B cell (primary cell): ENCODE results near the gene AOPEP. TPM values are rescaled to one million over a fixed set of nuclear protein-coding genes. Genes with fewer than 3 reads are reported as not detected.

ENCODE experiments used
- ATAC-seq: fragments of 200-7000 bp; cut with Tn5 transposase; one replicate; pipeline ENCODE4 v1.10.0; 2021; ENCODE audit warnings: low read depth, mild to moderate bottlenecking, moderate number of reproducible peaks, moderate library complexity
- CTCF ChIA-PET: fragments of 350-600 bp; sonication (Branson Sonifier 250); formaldehyde crosslinking; loops from one replicate; lab custom pipeline; 2021; ENCODE audit warnings: antibody characterized with exemption, inconsistent platforms; lab: Charles Lee
- POLR2A ChIA-PET: fragments of 350-600 bp; sonication (Branson Sonifier 250); formaldehyde crosslinking; loops from one replicate; lab custom pipeline; 2021; ENCODE audit warnings: antibody characterized with exemption; lab: Charles Lee
- DNase-seq: peaks from one replicate; pipeline ENCODE4 v3.0.0; 2013
- H2AFZ ChIP-seq: 2 replicates; pipeline ENCODE4 v1.6.1; 2012; ENCODE audit warnings: mild to moderate bottlenecking, low read depth, low read length; ENCODE audit not compliant: insufficient read depth, poor library complexity, severe bottlenecking
- H3K27ac ChIP-seq, 2 donors: 1 replicate in 1 of 2; 2 replicates in 1 of 2; pipeline ENCODE4 v1.5.1; 2012 to 2013; ENCODE audit warnings: low read length in 2 of 2, mild to moderate bottlenecking in 2 of 2, moderate library complexity in 1 of 2
- H3K27me3 ChIP-seq, 4 experiments: fragments of 200-600 bp in 1 of 4; sonication (generic) in 1 of 4; replicated peaks in 1 of 4; 1 replicate in 2 of 4; 2 replicates in 2 of 4; pipeline versions ENCODE4 v1.6.1 to v1.7.0; 2013 to 2016; ENCODE audit warnings: low read length in 3 of 4, mild to moderate bottlenecking in 2 of 4, mixed read lengths in 1 of 4, moderate library complexity in 1 of 4; ENCODE audit not compliant: insufficient read depth in 4 of 4, control insufficient read depth in 3 of 4; ENCODE audit errors: control extremely low read depth in 1 of 4
- H3K36me3 ChIP-seq, 2 experiments: replicated peaks in 1 of 2; 1 replicate in 1 of 2; 2 replicates in 1 of 2; pipeline versions ENCODE4 v1.6.1 to v1.7.1; 2013; ENCODE audit warnings: low read length in 1 of 2; ENCODE audit not compliant: insufficient read depth in 2 of 2, control insufficient read depth in 1 of 2; ENCODE audit errors: control extremely low read depth in 1 of 2, extremely low read depth in 1 of 2
- H3K4me1 ChIP-seq, 2 donors: fragments of 200-600 bp in 1 of 2; sonication (generic) in 1 of 2; 1 replicate in 1 of 2; 2 replicates in 1 of 2; pipeline versions ENCODE4 v1.5.1 to v1.6.1; 2013 to 2017; ENCODE audit warnings: low read length in 2 of 2; ENCODE audit not compliant: control insufficient read depth in 2 of 2, insufficient read depth in 2 of 2
- H3K4me2 ChIP-seq: replicated peaks from 2 replicates; pipeline ENCODE3; 2012; ENCODE audit warnings: mild to moderate bottlenecking, low read depth, low read length; ENCODE audit not compliant: poor library complexity, severe bottlenecking
- H3K4me3 ChIP-seq, 5 experiments: fragments of 200-600 bp in 1 of 5; sonication (generic) in 1 of 5; 1 replicate in 3 of 5; 2 replicates in 2 of 5; pipeline versions ENCODE4 v1.5.1 to v1.7.0; 2011 to 2016; ENCODE audit warnings: low read length in 4 of 5, mild to moderate bottlenecking in 4 of 5, low read depth in 2 of 5, control low read depth in 1 of 5, moderate library complexity in 1 of 5; ENCODE audit not compliant: insufficient read depth in 1 of 5; ENCODE audit errors: control extremely low read depth in 1 of 5, extremely low read depth in 1 of 5
- H3K79me2 ChIP-seq: fragments of 200-600 bp; sonication (generic); one replicate; pipeline ENCODE4 v1.6.0; 2016; ENCODE audit warnings: low read length; ENCODE audit not compliant: control insufficient read depth, insufficient read depth
- H3K9ac ChIP-seq: fragments of 200-600 bp; sonication (generic); 2 replicates; pipeline ENCODE4 v1.6.1; 2017; ENCODE audit warnings: mild to moderate bottlenecking, low read length, moderate library complexity
- H3K9me3 ChIP-seq, 3 donors: one replicate each; pipeline versions ENCODE4 v1.6.1 to v1.7.1; 2013; ENCODE audit warnings: low read length in 2 of 3; ENCODE audit not compliant: control insufficient read depth in 2 of 3, insufficient read depth in 1 of 3; ENCODE audit errors: control extremely low read depth in 1 of 3
- H4K20me1 ChIP-seq: 2 replicates; pipeline ENCODE4 v1.6.0; 2012; ENCODE audit warnings: mild to moderate bottlenecking, low read length; ENCODE audit not compliant: insufficient read depth, control insufficient read depth, poor library complexity, severe bottlenecking
- H3K27ac Mint-ChIP-seq: one replicate; pipeline ENCODE4 v1.8.0; 2021; ENCODE audit warnings: mixed read lengths
- H3K27me3 Mint-ChIP-seq: one replicate; pipeline ENCODE4 v1.8.0; 2021; ENCODE audit warnings: mixed read lengths
- H3K4me1 Mint-ChIP-seq: one replicate; pipeline ENCODE4 v1.8.0; 2021; ENCODE audit warnings: mixed read lengths
- H3K4me3 Mint-ChIP-seq: one replicate; pipeline ENCODE4 v1.8.0; 2021; ENCODE audit warnings: mixed read lengths
- H3K9me3 Mint-ChIP-seq: one replicate; pipeline ENCODE4 v1.8.0; 2022; ENCODE audit warnings: mixed read lengths; ENCODE audit not compliant: insufficient read depth
- CTCF ChIP-seq: fragments of 200-600 bp; IDR thresholded peaks from one replicate; pipeline ENCODE4 v1.8.0; 2022; ENCODE audit warnings: antibody characterized with exemption, mild to moderate bottlenecking
- EZH2 ChIP-seq: IDR thresholded peaks from 2 replicates; pipeline ENCODE4 v1.6.1; 2012; ENCODE audit warnings: borderline replicate concordance, low read depth, mild to moderate bottlenecking, moderate library complexity, low read length; ENCODE audit not compliant: insufficient read depth, poor library complexity, severe bottlenecking
- WGBS: methylation state at CpG from one replicate; pipeline ENCODE4 v1.1.5; 2013; ENCODE audit warnings: missing lambda C conversion rate; ENCODE audit not compliant: insufficient coverage; 5-methylcytosine and 5-hydroxymethylcytosine counted together
- intact Hi-C: fragments of 100-400 bp; cut with micrococcal nuclease; formaldehyde crosslinking; loops from one replicate; pipeline ENCODE4 v1.10.0; 2022
- polyA plus RNA-seq: library from polyadenylated mRNA; depleted of rRNA; stranded (reverse); fragments of >200 nt; gene quantifications from 2 replicates; pipeline ENCODE4 v1.2.3, GENCODE V29; 2012
- total RNA-seq, 2 donors: library from RNA; stranded (reverse); fragments of 120-200 nt in 1 of 2; gene quantifications; 1 replicate in 1 of 2; 2 replicates in 1 of 2; pipeline versions ENCODE4 v1.2.3 to v1.2.4, GENCODE V29; 2013 to 2022

Gene AOPEP
- total and polyA plus RNA-seq, 2 donors (not counting 1 experiment from before 2014, with no cell fraction given): 5.1 to 35.8 TPM

GRCh38 chr9:94697972-94698581 is 28.4 kb upstream of the AOPEP start:
- H3K36me3 ChIP-seq: no peaks in the 10 kb centered on the region
- no peak overlapping the region for H3K4me3 ChIP-seq
- ATAC-seq (no peak), DNase-seq (no peak)
- H3K9me3 Mint-ChIP-seq: no peaks in the 10 kb centered on the region
- H2AFZ ChIP-seq: no peak overlapping the region
- no peaks in the 10 kb centered on the region for H4K20me1 ChIP-seq
- H3K79me2 ChIP-seq: no peaks in the 10 kb centered on the region
- H3K9ac ChIP-seq: no peak overlapping the region
- H3K4me1 ChIP-seq: no peaks in the 10 kb centered on the region
- no peak overlapping the region for H3K27ac ChIP-seq
- CTCF ChIA-PET: interaction anchor here (1.1 to 1.7 kb wide), 4 partner anchors 17 to 433 kb away, joined by 3 to 8 read pairs (median 4); no protein-coding TSS in a partner anchor
- POLR2A ChIA-PET: interaction anchor here (0.5 kb wide), 1 partner anchor 480 kb away, joined by 3 read pairs; no protein-coding TSS in a partner anchor
- no peak overlapping the region for H3K4me2 ChIP-seq
- no peak overlapping the region for H3K4me3 Mint-ChIP-seq
- intact Hi-C loops: no loop called here
- 90% methylated on average over 4 of the region's 5 CpGs for WGBS
- peaks cover 30% of the 10 kb centered on the region for H3K27me3 Mint-ChIP-seq
- no peaks in the 10 kb centered on the region for H3K4me1 Mint-ChIP-seq
- H3K9me3 ChIP-seq: no peaks in the 10 kb centered on the region
- peaks cover 0 to 16% (median 2%) of the 10 kb centered on the region in 4 experiments for H3K27me3 ChIP-seq
- no peak for TF ChIP-seq EZH2
- TF ChIP-seq CTCF: no peak
- H3K27ac Mint-ChIP-seq: no peak overlapping the region

- Histone ChIP-seq H3K9me3 (no peaks in the 10 kb centered on the region), H3K36me3 (no peaks in the 10 kb centered on the region), H3K27ac (no peak overlapping the region), H3K4me1 (no peaks in the 10 kb centered on the region), H2AFZ (no peak overlapping the region), H3K9ac (no peak overlapping the region), H4K20me1 (no peaks in the 10 kb centered on the region), H3K4me2 (no peak overlapping the region), H3K27me3 (peaks cover 0 to 16% (median 2%) of the 10 kb centered on the region in 4 experiments), H3K4me3 (no peak overlapping the region), H3K79me2 (no peaks in the 10 kb centered on the region)
- DNase-seq (no peak), ATAC-seq (no peak)
- TF ChIP-seq CTCF (no peak), EZH2 (no peak)
- Mint-ChIP-seq H3K9me3 (no peaks in the 10 kb centered on the region), H3K4me1 (no peaks in the 10 kb centered on the region), H3K4me3 (no peak overlapping the region), H3K27me3 (peaks cover 29% of the 10 kb centered on the region), H3K27ac (no peak overlapping the region)
- 94% methylated on average over 4 of the region's 4 CpGs for WGBS
- ChIA-PET CTCF (no interaction called here), POLR2A (no interaction called here)
- intact Hi-C loops: no loop called here
Measured at GRCh38 chr9:94699715-94700373, 26.7 kb upstream of the AOPEP start.
